Heart left ventricle (tissue), 13 donors: ENCODE measurements around the gene RNF224.

Source experiments
- POLR2A ChIP-seq, 2 donors: fragments of 450-650 bp; IDR thresholded peaks; one replicate each; pipeline ENCODE4 v1.6.1; 2017; ENCODE audit warnings: antibody characterized with exemption in 2 of 2, mild to moderate bottlenecking in 2 of 2, moderate library complexity in 2 of 2
- TF ChIP-seq, protein P1 (sequence below), 12 donors: fragments of 200-600 bp; sonication (generic) in 4 of 12; IDR thresholded peaks; one replicate each; pipeline versions ENCODE4 v1.5.0 to v1.8.0; 2018 to 2022; ENCODE audit warnings: antibody characterized with exemption in 12 of 12, mild to moderate bottlenecking in 5 of 12
- donor health status: ischemic (EF 13 %, LVEDD 7.1; RV severe dilation, severe dysfunction).
- donor health status: DM: no; HTN: yes; CAD: no.
- donor health status: DM: no; HTN: no; CAD: no.
- donor health status: ischemic (EF 25% LVEDD 6.9; RV normal size, moderate dysfunction).
- donor health status: ischemic (EF 25% LVEDD 5.7; RV mildly dilated, moderate dysfunction).
- donor health status: ischemic (EF 35%, LVEDD 5.7; RV mildly dilated, moderate dysfunction).
- donor health status: nonischemic (EF 11% LVEDD 7.7; RV severe dilation, severe dysfunction).
- donor health status: DM: yes; HTN: yes; CAD: no.
- donor health status: PGD.
- donor health status: ischemic (EF 29% LVEDD 5.4; RV normal size, mild dysfunction).
- donor health status: nonischemic (EF 23%, LVEDD 6.1; RV moderate dilation, normal function).

DNA sequence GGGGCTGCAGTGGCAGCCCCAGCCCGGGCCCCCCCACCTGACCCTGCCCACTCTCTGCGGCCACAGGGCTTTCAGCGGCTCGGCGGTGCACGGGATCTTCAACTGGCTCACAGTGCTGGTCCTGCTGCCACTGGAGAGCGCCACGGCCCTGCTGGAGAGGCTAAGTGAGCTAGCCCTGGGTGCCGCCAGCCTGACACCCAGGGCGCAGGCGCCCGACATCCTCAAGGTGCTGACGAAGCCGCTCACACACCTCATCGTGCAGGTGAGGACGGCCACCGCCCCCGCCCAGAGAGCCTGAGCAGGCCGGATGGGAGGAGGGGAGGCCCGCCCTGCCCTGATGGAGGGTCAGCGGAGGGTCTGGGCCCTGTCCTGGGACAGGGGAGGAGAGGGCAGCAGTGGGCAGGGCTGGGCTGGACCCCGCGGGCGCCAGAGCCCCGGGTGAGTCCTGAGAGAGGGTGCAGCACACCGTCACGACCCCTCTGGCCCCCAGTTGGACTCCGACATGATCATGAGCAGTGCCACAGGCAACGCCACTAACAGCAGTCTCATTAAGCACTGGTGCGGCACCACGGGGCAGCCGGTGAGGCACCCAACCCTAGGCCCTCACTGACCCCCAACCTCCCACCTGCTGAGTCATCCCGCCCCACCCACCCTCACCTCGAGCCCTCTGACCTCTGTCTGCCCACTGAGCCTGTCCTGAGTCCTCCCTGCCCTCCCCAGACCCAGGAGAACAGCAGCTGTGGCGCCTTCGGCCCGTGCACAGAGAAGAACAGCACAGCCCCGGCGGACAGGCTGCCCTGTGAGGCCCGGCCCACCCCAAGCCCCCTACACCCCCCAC, 6.1 kb downstream of the RNF224 start:
- TF ChIP-seq, protein P1, sequence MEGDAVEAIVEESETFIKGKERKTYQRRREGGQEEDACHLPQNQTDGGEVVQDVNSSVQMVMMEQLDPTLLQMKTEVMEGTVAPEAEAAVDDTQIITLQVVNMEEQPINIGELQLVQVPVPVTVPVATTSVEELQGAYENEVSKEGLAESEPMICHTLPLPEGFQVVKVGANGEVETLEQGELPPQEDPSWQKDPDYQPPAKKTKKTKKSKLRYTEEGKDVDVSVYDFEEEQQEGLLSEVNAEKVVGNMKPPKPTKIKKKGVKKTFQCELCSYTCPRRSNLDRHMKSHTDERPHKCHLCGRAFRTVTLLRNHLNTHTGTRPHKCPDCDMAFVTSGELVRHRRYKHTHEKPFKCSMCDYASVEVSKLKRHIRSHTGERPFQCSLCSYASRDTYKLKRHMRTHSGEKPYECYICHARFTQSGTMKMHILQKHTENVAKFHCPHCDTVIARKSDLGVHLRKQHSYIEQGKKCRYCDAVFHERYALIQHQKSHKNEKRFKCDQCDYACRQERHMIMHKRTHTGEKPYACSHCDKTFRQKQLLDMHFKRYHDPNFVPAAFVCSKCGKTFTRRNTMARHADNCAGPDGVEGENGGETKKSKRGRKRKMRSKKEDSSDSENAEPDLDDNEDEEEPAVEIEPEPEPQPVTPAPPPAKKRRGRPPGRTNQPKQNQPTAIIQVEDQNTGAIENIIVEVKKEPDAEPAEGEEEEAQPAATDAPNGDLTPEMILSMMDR (IDR thresholded peaks at IDR 0.05) = no peak
- TF ChIP-seq POLR2A (IDR thresholded peaks at IDR 0.05) = no peak
